Fibroblast of the aortic adventitia (primary cell): ENCODE measurements around the gene SIK3. TPM values are rescaled to one million over a fixed set of nuclear protein-coding genes. Genes with fewer than 3 reads are reported as not detected.

Experiments used
- DNase-seq: peaks from one replicate; pipeline ENCODE4 v3.0.0-alpha.2; 2010; ENCODE audit warnings: low read depth
- H3K4me3 ChIP-seq: 2 replicates; pipeline ENCODE4 v1.5.1; 2011; ENCODE audit warnings: low read depth, mild to moderate bottlenecking, control low read depth, low read length, moderate library complexity
- total RNA-seq: library from RNA; depleted of rRNA; stranded (reverse); fragments of >200 nt; gene quantifications from 2 replicates; pipeline ENCODE4 v1.2.3, GENCODE V29; 2012; ENCODE audit warnings: low replicate concordance
- TF ChIP-seq, protein P1 (sequence below): IDR thresholded peaks from 2 replicates; pipeline ENCODE4 v1.5.1; 2011; ENCODE audit warnings: mild to moderate bottlenecking, low read length, control low read depth, inconsistent platforms; ENCODE audit not compliant: insufficient read depth

SIK3 gene
- total RNA-seq, 1 donor = 18.4 TPM

DNA sequence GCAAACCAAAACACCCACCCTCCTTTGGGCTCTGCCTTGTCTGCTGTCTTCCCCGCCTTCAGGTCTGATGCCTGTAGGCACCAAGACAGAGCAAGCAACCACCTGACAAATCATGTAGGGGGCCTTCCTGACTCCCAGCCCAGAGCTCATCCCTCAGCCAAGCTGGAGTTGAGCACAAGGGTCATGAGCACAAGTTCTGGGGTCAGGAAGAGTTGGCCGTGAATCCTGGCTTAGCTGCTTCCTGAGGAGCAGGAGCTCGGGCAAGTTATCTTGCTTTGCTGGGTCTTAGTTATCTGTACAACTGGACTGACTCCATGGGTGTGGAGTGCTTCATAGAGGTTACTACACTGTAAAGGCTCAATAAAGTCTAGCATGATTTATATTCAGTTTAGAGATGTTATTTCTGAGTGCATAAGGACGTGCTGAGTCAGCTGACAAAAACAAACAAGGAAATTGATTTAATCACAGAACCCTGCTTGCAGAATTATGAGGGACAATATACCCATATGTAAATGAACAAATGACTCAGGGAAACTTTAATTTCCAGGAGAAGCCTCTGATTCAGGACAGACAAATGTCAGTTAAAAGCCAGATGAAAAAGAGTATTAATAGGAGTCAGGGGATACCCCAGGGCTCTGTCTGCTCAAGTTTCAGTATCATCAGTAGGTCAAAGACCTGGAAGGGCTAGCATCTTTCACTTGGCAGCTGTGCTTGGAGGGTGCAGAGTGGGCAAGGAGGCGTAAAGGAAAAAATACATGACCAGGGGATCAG is 245.8 kb downstream of the SIK3 start:
- no peak overlapping the region for H3K4me3 ChIP-seq

DNA sequence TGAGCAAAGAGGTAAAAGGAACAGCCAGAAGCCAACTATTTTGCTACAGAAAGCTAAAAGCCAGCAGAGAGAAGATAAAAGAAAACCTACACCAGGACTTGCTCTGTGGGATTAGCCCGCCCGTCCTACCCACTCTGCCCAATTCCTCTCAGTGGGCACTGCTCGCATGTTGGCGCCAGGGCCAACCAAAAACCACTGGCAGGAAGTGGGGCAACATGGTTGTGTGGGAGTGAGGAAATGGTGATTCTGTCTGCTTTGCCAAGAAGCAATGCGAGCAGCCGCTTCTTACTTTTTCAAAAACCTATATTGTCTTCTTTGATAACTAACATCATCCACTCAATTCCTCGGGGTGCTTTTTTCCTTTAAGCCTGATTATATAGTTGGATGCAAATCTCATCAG is 246.6 kb downstream of the SIK3 start:
- TF ChIP-seq, protein P1, sequence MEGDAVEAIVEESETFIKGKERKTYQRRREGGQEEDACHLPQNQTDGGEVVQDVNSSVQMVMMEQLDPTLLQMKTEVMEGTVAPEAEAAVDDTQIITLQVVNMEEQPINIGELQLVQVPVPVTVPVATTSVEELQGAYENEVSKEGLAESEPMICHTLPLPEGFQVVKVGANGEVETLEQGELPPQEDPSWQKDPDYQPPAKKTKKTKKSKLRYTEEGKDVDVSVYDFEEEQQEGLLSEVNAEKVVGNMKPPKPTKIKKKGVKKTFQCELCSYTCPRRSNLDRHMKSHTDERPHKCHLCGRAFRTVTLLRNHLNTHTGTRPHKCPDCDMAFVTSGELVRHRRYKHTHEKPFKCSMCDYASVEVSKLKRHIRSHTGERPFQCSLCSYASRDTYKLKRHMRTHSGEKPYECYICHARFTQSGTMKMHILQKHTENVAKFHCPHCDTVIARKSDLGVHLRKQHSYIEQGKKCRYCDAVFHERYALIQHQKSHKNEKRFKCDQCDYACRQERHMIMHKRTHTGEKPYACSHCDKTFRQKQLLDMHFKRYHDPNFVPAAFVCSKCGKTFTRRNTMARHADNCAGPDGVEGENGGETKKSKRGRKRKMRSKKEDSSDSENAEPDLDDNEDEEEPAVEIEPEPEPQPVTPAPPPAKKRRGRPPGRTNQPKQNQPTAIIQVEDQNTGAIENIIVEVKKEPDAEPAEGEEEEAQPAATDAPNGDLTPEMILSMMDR = no peak
- DNase-seq = no peak
- H3K4me3 ChIP-seq = no peak overlapping the region

More for the DNA sequence above, 245.8 kb downstream of the SIK3 start:
- peak; percentile 75 for DNase-seq
- TF ChIP-seq, protein P1 = no peak

DNA sequence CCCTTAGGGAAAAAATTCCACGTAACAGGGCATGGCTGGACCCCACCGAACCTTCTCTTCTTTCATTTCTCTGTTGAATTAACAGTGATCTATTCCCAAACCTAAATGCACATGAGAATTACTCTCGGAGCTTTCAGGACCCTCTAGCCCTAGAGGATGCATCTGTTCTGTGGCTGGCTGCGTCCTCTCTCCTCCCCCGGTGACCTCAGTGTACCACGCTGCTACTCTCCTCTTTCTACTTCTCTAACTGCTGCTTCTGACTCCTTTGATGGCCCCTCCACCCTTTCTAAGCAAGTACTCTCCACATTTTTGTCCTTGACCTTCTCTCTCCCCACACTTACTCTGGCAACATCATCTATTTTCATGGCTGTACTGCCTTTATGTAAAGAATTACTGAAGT is 248.7 kb downstream of the SIK3 start:
- H3K4me3 ChIP-seq = no peak overlapping the region
- no peak for DNase-seq
- TF ChIP-seq, protein P1 = no peak

DNA sequence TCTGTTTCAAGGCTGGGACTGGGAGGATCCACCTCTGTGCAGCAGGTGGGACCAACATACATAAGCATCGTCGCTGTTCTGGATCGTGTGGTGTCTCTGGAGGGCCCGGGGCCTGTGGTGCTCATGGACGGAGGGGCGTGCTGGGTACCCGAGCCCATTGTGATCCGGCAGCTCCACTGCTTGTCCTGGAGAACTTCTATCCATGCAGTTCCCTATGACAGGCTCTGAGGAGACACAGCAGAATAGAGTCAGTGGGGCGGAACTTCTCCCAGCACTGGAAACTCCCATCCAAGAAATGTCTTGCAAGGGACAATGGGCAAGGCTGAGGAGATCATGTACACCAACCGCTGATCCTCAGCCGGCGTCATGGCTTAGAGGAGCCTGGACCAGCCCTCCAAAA is 249.2 kb downstream of the SIK3 start:
- H3K4me3 ChIP-seq = no peak overlapping the region
- TF ChIP-seq, protein P1 = no peak
- DNase-seq = no peak

DNA sequence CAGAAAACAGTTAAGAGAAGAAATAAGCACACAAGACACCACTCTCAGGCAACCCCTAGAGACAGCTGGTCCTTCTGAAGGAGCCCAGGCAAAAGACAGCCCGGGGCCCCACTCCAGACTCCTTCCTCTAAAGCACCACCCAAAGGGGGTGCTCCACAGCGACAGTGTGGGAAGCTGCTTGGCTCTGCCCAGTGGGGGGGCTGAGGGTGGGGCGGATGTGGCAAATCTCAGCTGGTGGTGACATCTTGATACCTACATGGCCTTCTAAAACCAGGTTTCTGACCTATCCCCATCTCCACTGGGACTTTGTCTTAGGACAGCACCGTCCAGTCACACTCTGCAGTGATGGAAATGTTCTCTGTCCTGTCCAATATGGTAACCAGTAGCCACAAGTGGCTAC is 250.6 kb downstream of the SIK3 start:
- TF ChIP-seq, protein P1 = no peak
- H3K4me3 ChIP-seq = no peak overlapping the region
- DNase-seq = no peak

DNA sequence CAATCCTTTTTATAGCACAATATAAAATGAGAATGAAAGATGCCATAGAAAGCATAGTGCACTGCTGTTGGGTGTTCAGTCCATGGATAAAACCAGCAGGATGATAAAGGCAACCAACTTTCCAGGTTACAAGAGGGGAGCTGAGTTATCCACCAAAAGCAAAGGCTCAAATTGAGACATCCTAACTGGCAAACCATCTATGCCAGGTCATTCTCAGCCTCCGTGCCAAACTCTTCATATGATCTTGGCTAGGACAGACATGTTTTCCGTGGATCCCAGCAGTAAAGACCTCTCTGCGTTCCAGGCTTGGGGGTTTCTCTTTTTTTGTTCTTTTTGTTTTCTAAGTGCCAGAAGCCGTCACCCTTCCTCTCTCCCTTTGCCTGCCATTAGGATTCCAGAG is 253.5 kb downstream of the SIK3 start:
- H3K4me3 ChIP-seq = no peak overlapping the region
- TF ChIP-seq, protein P1 = no peak
- no peak for DNase-seq

DNA sequence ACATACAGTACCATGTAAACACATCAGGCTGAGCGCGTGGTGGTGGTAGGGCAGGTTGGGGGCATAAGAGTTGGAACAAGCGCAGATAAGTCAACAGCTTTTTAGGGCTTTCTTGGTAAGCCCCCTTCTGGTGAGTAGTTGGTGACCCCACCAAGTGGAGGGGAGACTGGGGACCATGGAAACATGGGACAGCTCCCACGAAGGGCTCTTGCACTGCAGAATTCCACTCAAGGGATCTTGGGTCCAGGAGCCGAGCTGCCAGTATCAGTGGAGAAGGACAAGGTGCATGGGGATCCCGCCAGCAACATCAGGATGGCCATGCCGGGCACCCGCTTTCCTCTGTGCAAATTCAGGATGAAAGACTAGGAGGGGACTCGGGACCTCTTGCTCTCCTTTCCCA is 254.6 kb downstream of the SIK3 start:
- no peak overlapping the region for H3K4me3 ChIP-seq
- TF ChIP-seq, protein P1 = no peak
- DNase-seq = no peak
